GM21737 (cell line): ENCODE measurements around the gene NME2.
A peak's percentile ranks its signal among the peaks of the same experiment; 100 is the strongest.
"Not testable (repeated sequence)": the region's sequence is repeated elsewhere in the genome, so short reads cannot be mapped to it uniquely, and the experiment has no call there.

Source experiments
- ATAC-seq: cut with Tn5 transposase; IDR thresholded peaks from one replicate; pipeline ENCODE4 v1.9.1; 2021; ENCODE audit warnings: mild to moderate bottlenecking, moderate library complexity; ENCODE audit not compliant: unreplicated experiment

The NME2 gene

GRCh38 chr17:51166198-51166986 lies at the start of gene NME2:
NME2 (plus strand) TSS chr17:51166411; CDS start chr17:51166831, 420 bp downstream.
- ATAC-seq = peak; percentile 86

- no peak for ATAC-seq
Observed at GRCh38 chr17:51118330-51119195, 47.6 kb upstream of the NME2 start.

- peak; percentile 23 for ATAC-seq
Observed at GRCh38 chr17:51119415-51120356, 46.5 kb upstream of the NME2 start.

- ATAC-seq = peak; percentile 23
Observed at GRCh38 chr17:51120357-51120738, 45.9 kb upstream of the NME2 start.

DNA sequence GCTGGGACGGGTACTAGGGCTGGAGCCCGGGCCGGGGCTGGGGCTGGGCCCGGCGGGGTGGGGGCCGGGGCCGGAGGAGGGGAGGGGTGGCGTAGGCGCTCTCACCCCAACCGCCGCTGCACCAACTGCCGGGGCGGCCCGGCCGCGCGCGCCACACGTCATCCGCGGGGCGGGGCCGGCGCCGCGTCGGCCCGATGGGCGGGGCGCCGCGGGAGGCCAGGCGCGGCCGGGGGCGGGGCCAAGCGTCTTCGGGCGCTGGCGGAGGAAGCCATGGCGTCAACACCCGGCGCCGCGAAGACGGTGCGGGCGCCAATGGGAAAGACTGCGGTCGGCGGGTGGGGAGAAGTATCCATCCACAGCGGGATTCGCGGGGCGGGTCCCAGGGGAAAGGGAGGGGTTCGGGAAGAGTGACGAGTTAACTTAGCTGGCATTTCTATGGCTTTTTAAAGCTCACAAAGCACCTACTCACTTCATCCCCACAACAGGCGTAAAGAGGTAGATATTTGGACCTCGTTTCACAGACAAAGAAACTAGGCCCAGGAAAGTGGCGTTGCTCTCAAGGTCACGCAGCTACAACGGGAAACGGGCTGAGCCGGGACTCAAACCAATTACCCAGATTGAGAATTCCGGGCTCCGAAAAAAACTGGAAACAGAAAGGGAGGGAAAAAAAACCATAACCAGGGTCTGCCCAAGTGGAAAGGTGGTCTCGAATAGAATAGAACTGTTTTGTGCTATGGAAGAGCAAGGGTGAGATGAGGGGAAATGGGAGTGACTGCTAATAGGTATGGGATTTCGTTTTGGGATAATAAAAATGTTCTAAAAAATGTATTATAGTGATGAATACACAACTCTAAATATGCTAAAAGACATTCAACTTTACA lies 45.2 kb upstream of the NME2 start, which contains the start of gene SPAG9:
Gene SPAG9, minus strand, starts transcription at position 130 of the 881 bp plus-strand sequence. CDS start 212 bp downstream, outside the sequence.
- peak; percentile 76 for ATAC-seq

DNA sequence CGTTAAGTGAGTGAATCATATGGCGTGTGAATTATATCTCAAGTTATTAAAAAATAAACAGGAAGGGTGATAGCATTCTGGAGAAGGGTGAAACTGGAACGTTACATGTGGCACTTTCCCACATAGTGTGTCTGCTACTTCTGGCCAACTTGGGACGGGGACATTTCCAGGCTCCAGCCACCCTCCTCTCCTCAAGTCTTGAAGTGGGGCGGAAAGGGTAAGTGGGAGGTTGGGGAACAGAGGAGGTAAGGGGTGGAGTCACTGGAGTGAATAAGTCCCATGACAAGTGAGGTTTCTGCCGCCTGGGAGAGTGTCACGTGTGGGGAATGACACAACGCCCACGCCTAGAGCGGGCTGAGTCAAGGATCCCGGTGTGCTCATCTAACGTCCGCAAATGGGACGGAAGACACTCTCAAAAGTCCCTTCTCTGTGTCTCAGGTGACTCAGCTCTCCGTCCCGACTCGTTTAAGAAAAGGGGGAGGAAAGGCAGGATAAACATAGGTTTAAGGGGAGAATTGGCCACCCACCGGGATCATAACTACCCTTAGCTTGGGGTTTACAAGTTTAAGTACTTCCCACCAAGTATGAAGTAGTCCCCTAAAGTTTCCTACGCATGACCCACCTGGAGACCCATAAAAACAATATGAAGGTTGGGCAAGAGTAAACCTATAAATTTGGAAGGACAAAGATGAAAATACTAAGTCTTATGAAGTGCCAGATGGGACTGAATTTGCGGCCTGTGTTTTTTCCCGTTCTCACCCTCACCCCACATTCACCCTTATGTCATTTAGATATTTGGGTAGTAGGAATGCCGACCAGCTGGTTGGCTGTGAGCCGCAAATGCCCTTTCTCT lies 44.4 kb upstream of the NME2 start:
- peak; percentile 30 for ATAC-seq

DNA sequence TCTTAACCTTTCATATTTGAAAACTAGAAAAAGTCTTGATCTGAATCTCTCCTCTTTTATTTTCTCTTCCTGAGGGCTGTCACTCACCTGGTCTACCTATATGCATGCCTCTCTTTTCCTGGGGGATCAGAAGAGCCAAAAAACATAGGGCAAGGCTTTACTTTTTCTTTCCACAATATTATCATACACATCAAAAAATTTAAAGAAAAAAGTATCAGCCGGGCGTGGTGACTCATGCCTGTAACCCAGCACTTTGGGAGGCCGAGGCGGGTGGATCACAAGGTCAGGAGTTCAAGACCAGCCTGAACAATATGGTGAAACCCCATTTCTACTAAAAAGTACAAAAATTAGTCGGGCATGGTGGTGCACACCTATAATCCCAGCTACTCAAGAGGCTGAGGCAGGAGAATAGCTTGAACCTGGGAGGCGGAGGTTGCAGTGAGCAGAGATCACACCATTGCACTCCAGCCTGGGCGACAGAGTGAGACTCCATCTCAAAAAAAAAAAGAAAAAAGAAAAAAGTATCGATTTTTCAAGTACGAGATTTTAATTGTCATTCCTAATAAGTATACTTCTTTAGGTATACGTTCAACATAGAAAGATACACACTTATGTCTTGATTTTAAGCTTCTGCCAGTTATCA lies 43.6 kb upstream of the NME2 start:
- not testable (repeated sequence) for ATAC-seq

DNA sequence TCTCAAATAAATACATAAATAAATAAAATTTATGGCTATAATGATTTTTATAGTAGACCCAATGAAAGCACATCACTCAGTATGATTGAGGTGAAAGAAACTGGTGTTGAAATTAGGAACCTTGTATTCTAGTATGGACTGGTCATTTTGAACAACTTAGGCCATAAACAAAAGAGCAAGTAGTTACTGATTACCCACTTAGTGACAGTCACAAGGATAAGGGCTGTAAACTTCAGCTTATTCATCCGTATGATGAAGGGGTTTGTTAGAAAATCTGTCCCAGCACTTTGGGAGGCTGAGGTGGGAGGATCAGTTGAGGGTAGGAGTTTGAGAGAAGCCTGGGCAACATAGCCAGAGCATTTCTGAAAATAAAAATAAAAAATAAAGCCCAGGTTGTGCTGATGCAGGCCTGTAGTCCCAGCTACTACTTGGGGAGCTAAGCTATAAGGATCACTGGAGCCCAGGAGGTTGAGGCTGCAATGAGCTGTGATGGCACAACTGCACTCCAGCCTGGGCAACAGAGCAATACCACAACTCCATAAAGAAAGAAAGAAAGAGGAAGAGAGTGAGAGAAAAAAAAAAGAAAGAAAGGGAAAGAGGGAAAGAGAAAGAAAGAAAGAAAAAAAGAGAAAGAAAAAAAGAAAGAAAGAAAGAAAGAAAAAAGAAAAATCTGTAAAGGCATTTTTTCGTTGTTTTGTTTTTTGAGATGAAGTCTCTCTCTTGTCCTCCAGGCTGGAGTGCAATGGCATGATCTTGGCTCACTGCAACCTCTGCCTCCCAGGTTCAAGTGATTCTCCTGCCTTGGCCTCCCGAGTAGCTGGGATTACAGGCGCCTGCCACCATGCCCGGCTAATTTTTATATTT lies 41.3 kb upstream of the NME2 start:
- no peak for ATAC-seq

- no peak for ATAC-seq
Observed at GRCh38 chr17:51128076-51128475, 38.1 kb upstream of the NME2 start.

GRCh38 chr17:51132964-51133319 lies 33.3 kb upstream of the NME2 start:
- no peak for ATAC-seq

- ATAC-seq = no peak
Observed at GRCh38 chr17:51133365-51133764, 32.8 kb upstream of the NME2 start.

- no peak for ATAC-seq
Observed at GRCh38 chr17:51135956-51136355, 30.3 kb upstream of the NME2 start.

DNA sequence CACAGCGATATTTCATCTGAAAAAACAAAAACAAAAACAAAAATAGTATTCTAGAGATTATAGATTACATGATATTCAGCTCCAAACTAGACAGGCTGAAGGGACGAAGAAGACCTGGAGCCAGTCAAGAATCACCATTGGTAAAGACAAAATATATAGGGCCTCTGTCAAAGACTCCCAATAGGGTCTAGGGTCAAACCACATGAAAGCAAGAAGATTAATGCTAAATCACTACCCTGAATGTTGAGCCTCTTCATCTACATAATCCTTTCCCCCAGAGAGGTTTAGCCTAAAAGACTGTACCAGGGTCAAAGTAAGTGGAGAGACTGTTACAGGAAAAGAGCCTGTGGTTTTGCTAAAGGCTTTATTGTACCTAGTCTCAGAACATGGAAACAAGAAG lies 23.6 kb upstream of the NME2 start:
- no peak for ATAC-seq

DNA sequence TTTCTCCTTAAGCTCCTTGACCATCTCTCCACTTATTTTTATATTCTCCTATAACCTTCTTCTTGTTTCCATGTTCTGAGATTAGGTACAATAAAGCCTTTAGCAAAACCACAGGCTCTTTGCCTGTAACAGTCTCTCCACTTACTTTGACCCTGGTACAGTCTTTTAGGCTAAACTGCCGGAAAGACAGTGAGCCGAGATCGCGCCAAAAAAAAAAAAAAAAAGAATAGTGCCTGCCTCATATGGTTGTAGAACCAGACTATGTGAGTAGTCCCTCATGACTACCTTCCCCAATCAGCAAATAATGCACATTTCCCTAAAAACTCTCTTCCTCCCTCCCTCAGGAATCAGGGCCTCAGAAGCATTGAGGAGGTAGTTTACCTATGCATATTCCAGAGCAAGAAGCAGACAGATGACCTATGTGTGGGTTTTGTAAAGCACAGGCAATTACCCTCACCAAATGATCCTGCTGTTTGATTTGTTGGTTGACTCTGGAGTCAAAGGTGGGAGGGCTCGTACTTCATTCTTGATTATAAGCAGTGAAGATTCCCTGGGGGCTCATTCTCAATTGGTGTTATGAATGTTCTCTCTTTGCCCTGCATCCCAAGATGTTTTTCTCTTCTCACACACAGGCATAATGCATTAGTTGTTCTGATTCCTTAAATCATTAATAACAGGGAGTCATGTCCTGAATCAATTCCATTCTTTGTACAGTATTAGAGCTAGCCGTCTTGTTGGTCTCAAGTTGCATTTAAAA lies 21.8 kb upstream of the NME2 start:
- no peak for ATAC-seq

- no peak for ATAC-seq
Observed at GRCh38 chr17:51147650-51148049, 18.6 kb upstream of the NME2 start.

DNA sequence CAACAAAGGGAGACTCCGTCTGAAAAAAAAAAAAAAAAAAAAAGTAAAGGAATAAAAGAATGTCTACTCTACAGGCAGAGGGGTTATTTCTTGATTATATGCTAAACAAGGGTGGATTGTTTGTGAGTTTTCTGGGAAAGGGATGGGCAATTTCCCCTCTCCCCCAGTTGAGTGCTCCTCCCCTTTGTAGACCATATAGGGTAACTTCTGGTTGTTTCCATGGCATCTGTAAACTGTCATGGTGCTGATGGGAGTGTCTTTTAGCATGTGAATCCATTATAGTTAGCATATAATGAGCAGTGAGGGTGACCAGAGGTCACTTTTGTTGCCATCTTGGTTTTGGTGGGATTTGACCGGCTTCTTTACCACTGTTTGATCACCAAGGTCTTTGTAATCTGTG lies 17.0 kb upstream of the NME2 start:
- ATAC-seq = no peak

- no peak for ATAC-seq
Observed at GRCh38 chr17:51150932-51151331, 15.3 kb upstream of the NME2 start.
